Suprapubic skin (tissue), 4 donors: ENCODE measurements around the gene S100A1. TPM values are rescaled to one million over a fixed set of nuclear protein-coding genes. Genes with fewer than 3 reads are reported as not detected.

ENCODE experiments used
- DNase-seq, 2 donors: peaks; one replicate each; pipeline ENCODE4 v3.0.0-alpha.2; 2019; ENCODE audit warnings: low spot score in 2 of 2
- H3K27ac ChIP-seq: fragments of 200-600 bp; sonication (generic); one replicate; pipeline ENCODE4 v1.5.1; 2019
- H3K27me3 ChIP-seq: fragments of 200-600 bp; sonication (generic); one replicate; pipeline ENCODE4 v1.5.1; 2019
- H3K36me3 ChIP-seq: fragments of 200-600 bp; sonication (generic); one replicate; pipeline ENCODE4 v1.5.1; 2019
- H3K4me1 ChIP-seq: fragments of 200-600 bp; sonication (generic); one replicate; pipeline ENCODE4 v1.5.1; 2019
- H3K4me3 ChIP-seq: fragments of 200-600 bp; sonication (generic); one replicate; pipeline ENCODE4 v1.5.1; 2019; ENCODE audit warnings: mild to moderate bottlenecking
- H3K9me3 ChIP-seq: fragments of 200-600 bp; sonication (generic); one replicate; pipeline ENCODE4 v1.5.1; 2019
- CTCF ChIP-seq, 2 donors: fragments of 200-600 bp in 1 of 2; fragments of 450-650 bp in 1 of 2; sonication (generic) in 1 of 2; IDR thresholded peaks; one replicate each; pipeline ENCODE4 v1.5.1; 2016 to 2019; ENCODE audit warnings: antibody characterized with exemption in 2 of 2, mild to moderate bottlenecking in 1 of 2, moderate library complexity in 1 of 2
- EP300 ChIP-seq: sonication (generic); formaldehyde crosslinking; IDR thresholded peaks from one replicate; pipeline ENCODE4 v1.6.1; 2017; ENCODE audit warnings: antibody characterized with exemption
- POLR2A ChIP-seq, 2 donors: fragments of 450-650 bp; IDR thresholded peaks; one replicate each; pipeline ENCODE4 v1.6.1; 2017; ENCODE audit warnings: antibody characterized with exemption in 2 of 2, mild to moderate bottlenecking in 2 of 2, moderate library complexity in 2 of 2
- POLR2AphosphoS5 ChIP-seq, 3 donors: sonication (generic); formaldehyde crosslinking; IDR thresholded peaks; one replicate each; pipeline ENCODE4 v1.6.1; 2017; ENCODE audit warnings: antibody characterized with exemption in 3 of 3
- WGBS: methylation state at CpG from one replicate; pipeline ENCODE4 v1.1.5; 2018; 5-methylcytosine and 5-hydroxymethylcytosine counted together
- total RNA-seq, 4 donors: library from RNA; depleted of rRNA; stranded (reverse); fragments of >200 nt; gene quantifications; one replicate each; pipeline ENCODE4 v1.1.0, GENCODE V29; 2016

Gene S100A1
- total RNA-seq, 4 donors from 2014 or later = 17.9 to 33.2 (median 21.1) TPM

GRCh38 chr1:153655333-153655732 is 27.1 kb downstream of the S100A1 start:
- H3K4me3 ChIP-seq = no peak overlapping the region
- peaks cover 15% of the 10 kb centered on the region for H3K4me1 ChIP-seq
- H3K9me3 ChIP-seq = no peaks in the 10 kb centered on the region
- H3K27ac ChIP-seq = no peak overlapping the region
- no peak for TF ChIP-seq EP300
- no peak for TF ChIP-seq CTCF (IDR thresholded peaks at IDR 0.05)
- TF ChIP-seq POLR2AphosphoS5 (IDR thresholded peaks at IDR 0.05) = no peak
- TF ChIP-seq POLR2A (IDR thresholded peaks at IDR 0.05) = no peak
- peak in 1 of 2 donors; percentile 14 for DNase-seq
- 92% methylated on average over 3 of the region's 3 CpGs for WGBS
- no peaks in the 10 kb centered on the region for H3K27me3 ChIP-seq
- no peaks in the 10 kb centered on the region for H3K36me3 ChIP-seq

GRCh38 chr1:153658400-153659174 is 30.4 kb downstream of the S100A1 start, which contains the start of gene SNAPIN:
SNAPIN (plus strand) TSS chr1:153658703; CDS start chr1:153658744, 41 bp downstream.
- DNase-seq = peak; percentile 95
- Histone ChIP-seq H3K4me1 (peaks cover 15% of the 10 kb centered on the region), H3K9me3 (no peaks in the 10 kb centered on the region), H3K4me3 (peak within 1 kb of the TSS; percentile 71), H3K27me3 (no peaks in the 10 kb centered on the region), H3K27ac (peak within 1 kb of the TSS; percentile 92), H3K36me3 (peaks cover 31% of the 10 kb centered on the region)
- WGBS = 2% methylated on average over 45 of the region's 53 CpGs
- peak in 1 of 2 donors; percentile 14 for TF ChIP-seq CTCF (IDR thresholded peaks at IDR 0.05)
- TF ChIP-seq POLR2A (IDR thresholded peaks at IDR 0.05) = peak in 1 of 2 donors; percentile 60
- TF ChIP-seq EP300 = no peak
- TF ChIP-seq POLR2AphosphoS5 (IDR thresholded peaks at IDR 0.05) = peak in 1 of 3 donors; percentile 71

GRCh38 chr1:153659175-153659534 is 30.9 kb downstream of the S100A1 start:
- WGBS = 43% methylated on average over 8 of the region's 8 CpGs
- H3K9me3 ChIP-seq = no peaks in the 10 kb centered on the region
- no peak for DNase-seq
- H3K36me3 ChIP-seq = peaks cover 37% of the 10 kb centered on the region
- H3K27ac ChIP-seq = peak overlapping the region; percentile 92
- H3K4me3 ChIP-seq = peak overlapping the region; percentile 71
- TF ChIP-seq POLR2A (IDR thresholded peaks at IDR 0.05) = no peak
- TF ChIP-seq CTCF (IDR thresholded peaks at IDR 0.05) = no peak
- TF ChIP-seq POLR2AphosphoS5 (IDR thresholded peaks at IDR 0.05) = no peak
- no peak for TF ChIP-seq EP300
- peaks cover 15% of the 10 kb centered on the region for H3K4me1 ChIP-seq
- no peaks in the 10 kb centered on the region for H3K27me3 ChIP-seq

GRCh38 chr1:153659656-153660055 is 31.4 kb downstream of the S100A1 start:
- Histone ChIP-seq H3K27me3 (no peaks in the 10 kb centered on the region), H3K36me3 (peaks cover 42% of the 10 kb centered on the region), H3K4me1 (peaks cover 15% of the 10 kb centered on the region), H3K9me3 (no peaks in the 10 kb centered on the region), H3K27ac (peak overlapping the region; percentile 92), H3K4me3 (peak overlapping the region; percentile 71)
- TF ChIP-seq EP300 (no peak), CTCF (IDR thresholded peaks at IDR 0.05) (no peak), POLR2A (IDR thresholded peaks at IDR 0.05) (no peak), POLR2AphosphoS5 (IDR thresholded peaks at IDR 0.05) (no peak)
- DNase-seq = peak; percentile 56 to 74
- WGBS = 64% methylated on average over 9 of the region's 9 CpGs

- Histone ChIP-seq H3K27ac (no peak overlapping the region), H3K9me3 (no peaks in the 10 kb centered on the region), H3K4me3 (no peak overlapping the region), H3K4me1 (peaks cover 15% of the 10 kb centered on the region), H3K27me3 (no peaks in the 10 kb centered on the region), H3K36me3 (peaks cover 57% of the 10 kb centered on the region)
- 57% methylated on average over 8 of the region's 9 CpGs for WGBS
- DNase-seq = peak; percentile 34 to 63
- no peak for TF ChIP-seq EP300
- no peak for TF ChIP-seq POLR2A (IDR thresholded peaks at IDR 0.05)
- no peak for TF ChIP-seq CTCF (IDR thresholded peaks at IDR 0.05)
- no peak for TF ChIP-seq POLR2AphosphoS5 (IDR thresholded peaks at IDR 0.05)
Observed at GRCh38 chr1:153661111-153661708, 33.0 kb downstream of the S100A1 start.
